22Rv1 (cell line): ENCODE results near the gene CEP290.

ENCODE experiments used
- ZFX ChIP-seq: fragments of 450-650 bp; IDR thresholded peaks from 2 replicates; pipeline ENCODE4 v1.6.1; 2017; ENCODE audit warnings: antibody characterized with exemption, borderline replicate concordance
- TF ChIP-seq, protein P1 (sequence below): fragments of 450-650 bp; IDR thresholded peaks from 2 replicates; pipeline ENCODE4 v1.5.1; 2017; ENCODE audit warnings: mild to moderate bottlenecking

DNA sequence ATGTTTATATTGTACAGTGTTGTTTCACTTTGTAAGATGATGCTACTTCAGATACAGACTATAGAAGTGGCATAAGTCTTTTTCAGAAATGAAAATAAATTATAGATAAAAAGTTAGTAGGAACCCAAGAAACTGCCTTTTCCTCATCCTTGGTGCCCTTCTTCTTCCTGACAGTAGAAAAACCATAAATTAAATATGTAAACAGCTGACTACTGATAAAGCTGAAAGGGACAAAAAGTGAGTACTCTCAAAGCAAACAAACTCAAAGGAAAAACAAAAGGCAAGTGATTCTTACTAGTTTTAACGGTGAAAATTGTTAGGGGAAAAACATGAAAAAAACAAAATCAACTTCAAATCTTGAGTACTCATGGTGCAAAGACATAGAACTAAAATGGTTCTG lies 104.1 kb downstream of the CEP290 start:
- TF ChIP-seq, protein P1, sequence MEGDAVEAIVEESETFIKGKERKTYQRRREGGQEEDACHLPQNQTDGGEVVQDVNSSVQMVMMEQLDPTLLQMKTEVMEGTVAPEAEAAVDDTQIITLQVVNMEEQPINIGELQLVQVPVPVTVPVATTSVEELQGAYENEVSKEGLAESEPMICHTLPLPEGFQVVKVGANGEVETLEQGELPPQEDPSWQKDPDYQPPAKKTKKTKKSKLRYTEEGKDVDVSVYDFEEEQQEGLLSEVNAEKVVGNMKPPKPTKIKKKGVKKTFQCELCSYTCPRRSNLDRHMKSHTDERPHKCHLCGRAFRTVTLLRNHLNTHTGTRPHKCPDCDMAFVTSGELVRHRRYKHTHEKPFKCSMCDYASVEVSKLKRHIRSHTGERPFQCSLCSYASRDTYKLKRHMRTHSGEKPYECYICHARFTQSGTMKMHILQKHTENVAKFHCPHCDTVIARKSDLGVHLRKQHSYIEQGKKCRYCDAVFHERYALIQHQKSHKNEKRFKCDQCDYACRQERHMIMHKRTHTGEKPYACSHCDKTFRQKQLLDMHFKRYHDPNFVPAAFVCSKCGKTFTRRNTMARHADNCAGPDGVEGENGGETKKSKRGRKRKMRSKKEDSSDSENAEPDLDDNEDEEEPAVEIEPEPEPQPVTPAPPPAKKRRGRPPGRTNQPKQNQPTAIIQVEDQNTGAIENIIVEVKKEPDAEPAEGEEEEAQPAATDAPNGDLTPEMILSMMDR = no peak
- TF ChIP-seq ZFX = no peak
